GM18951 (cell line): ENCODE results near the gene FBXO21.

Source experiments
- POLR2A ChIP-seq: IDR thresholded peaks from 4 replicates; pipeline ENCODE4 v1.6.1; 2011; ENCODE audit warnings: mild to moderate bottlenecking; ENCODE audit not compliant: insufficient read length, insufficient read depth; ENCODE audit errors: extremely low read depth
- in situ Hi-C: fragments of 300-500 bp; cut with MboI; formaldehyde crosslinking; loops from one replicate; pipeline ENCODE4 v1.12.0; 2022; ENCODE audit warnings: low sequenced_read_pairs, mixed read lengths, inconsistent platforms; ENCODE audit not compliant: unreplicated experiment

FBXO21 gene, protein sequence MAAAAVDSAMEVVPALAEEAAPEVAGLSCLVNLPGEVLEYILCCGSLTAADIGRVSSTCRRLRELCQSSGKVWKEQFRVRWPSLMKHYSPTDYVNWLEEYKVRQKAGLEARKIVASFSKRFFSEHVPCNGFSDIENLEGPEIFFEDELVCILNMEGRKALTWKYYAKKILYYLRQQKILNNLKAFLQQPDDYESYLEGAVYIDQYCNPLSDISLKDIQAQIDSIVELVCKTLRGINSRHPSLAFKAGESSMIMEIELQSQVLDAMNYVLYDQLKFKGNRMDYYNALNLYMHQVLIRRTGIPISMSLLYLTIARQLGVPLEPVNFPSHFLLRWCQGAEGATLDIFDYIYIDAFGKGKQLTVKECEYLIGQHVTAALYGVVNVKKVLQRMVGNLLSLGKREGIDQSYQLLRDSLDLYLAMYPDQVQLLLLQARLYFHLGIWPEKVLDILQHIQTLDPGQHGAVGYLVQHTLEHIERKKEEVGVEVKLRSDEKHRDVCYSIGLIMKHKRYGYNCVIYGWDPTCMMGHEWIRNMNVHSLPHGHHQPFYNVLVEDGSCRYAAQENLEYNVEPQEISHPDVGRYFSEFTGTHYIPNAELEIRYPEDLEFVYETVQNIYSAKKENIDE

DNA sequence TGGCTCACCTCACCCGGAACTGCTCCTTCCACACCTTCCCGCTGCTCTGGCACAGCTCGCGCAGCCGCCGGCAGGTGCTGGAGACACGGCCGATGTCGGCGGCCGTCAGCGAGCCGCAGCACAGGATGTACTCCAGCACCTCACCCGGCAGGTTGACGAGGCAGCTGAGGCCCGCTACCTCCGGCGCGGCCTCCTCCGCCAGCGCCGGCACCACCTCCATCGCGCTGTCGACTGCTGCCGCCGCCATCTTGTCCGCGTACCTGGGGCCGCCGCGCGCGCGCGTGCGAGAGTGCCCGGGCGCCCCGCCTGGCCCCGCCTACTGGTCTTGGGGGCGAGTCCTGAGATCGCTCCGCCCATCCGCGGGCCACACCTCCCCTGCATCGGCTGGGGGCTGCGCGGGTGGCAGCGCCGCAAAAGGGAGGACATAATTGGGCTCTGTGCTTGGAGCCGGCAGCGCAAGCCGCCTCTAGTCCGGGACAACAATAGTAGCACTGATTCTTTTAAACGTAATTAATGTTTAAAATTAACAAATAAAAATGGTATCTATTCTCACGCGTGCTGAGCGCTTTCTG is at the start of gene FBXO21:
TSS of gene FBXO21 (minus strand) at position 261 of the 572 bp plus-strand sequence. CDS start at position 247, 14 bp downstream.
- in situ Hi-C loops: no loop called here
- peak; percentile 94 for TF ChIP-seq POLR2A

DNA sequence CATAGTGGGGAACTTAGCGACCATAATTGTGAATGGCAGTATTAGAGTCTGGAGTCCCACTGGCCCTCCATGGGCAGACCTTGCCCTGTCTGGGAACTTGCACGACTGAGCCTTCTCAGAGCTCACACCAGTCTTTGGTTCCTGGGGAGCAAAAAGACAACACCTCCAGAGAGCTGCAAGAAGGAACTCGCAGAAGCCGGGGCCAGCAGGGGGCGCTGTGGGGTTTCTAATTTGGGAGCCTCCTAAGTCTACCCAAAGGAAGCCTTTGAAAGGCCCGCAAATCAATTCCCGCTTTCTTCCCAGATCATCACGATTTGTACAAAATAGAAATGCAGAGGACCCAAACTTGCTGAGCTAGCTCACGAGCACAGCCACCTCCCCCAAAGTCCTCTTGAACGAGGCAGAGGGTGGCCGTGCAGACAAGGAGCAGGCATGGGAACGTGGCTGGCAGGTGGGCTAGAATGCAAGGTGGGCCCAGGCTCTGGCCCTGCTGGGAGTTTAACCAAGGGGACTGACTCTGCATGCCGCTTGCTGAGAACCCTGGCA is 46.3 kb upstream of the FBXO21 start:
- in situ Hi-C loops: loop anchor here (25.0 kb wide), 1 partner anchor 351 kb away; no protein-coding TSS in a partner anchor
- no peak for TF ChIP-seq POLR2A

DNA sequence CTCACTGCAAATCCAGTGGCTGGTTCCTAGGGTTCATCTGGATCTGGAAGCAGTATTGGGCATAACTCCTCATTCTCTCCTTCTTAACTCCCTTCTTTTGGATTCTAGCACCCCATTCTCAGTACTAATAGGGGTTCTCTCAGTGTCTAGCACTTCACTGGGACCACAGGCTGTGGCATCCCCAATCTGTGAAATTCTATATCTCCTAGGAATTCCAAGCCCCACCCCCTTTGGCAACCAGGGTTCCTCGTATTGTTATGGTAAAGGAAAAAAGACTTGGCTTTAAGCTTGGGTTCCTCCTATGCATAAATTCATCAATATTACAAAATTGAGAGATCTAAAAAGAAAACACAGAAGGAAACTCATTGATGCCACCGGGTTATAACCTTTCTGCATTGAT is 45.0 kb upstream of the FBXO21 start:
- no peak for TF ChIP-seq POLR2A
- in situ Hi-C loops: loop anchor here (25.0 kb wide), 1 partner anchor 352 kb away; no protein-coding TSS in a partner anchor

DNA sequence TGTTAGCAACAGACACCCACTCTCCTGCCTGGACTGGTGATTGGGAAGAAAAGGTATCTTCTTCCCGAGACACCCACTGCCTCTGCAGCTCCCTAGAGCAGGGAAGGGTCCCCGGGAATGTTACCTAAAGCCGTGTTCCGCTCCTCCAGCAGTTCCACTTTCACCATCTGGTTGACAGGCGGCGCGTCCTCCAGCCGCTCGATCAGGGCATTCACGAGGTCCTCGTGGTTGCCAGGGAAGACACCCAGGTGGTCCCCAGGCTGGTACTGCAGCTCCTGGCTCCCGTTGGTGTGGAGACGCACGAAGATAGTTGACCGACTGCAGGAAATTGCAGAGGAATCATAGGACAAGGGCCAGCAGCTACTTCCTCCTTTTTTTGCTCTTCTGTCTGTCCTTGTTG is 44.2 kb upstream of the FBXO21 start:
- in situ Hi-C loops: loop anchor here (25.0 kb wide), 1 partner anchor 353 kb away; no protein-coding TSS in a partner anchor
- no peak for TF ChIP-seq POLR2A

DNA sequence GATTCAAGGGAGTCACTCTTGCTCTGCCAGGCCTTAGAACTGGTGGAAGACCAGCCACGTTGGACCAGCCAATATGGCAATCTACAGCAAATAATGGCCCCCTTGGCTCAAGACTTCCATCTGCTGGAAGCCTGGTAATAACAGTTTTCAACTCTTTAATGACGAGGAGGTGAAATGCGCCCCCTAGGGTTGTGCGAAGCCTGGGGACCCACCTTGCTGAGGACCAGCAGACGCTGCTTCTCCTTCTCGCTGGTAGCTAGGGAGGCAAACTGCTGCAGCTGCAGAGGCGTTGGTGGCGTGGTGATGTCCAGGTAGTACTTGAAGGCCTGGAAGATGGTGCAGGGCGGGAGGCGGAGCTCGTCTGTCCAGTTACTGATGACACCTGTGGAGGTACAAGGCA is 41.5 kb upstream of the FBXO21 start:
- in situ Hi-C loops: loop anchor here (25.0 kb wide), 1 partner anchor 356 kb away; no protein-coding TSS in a partner anchor
- no peak for TF ChIP-seq POLR2A

DNA sequence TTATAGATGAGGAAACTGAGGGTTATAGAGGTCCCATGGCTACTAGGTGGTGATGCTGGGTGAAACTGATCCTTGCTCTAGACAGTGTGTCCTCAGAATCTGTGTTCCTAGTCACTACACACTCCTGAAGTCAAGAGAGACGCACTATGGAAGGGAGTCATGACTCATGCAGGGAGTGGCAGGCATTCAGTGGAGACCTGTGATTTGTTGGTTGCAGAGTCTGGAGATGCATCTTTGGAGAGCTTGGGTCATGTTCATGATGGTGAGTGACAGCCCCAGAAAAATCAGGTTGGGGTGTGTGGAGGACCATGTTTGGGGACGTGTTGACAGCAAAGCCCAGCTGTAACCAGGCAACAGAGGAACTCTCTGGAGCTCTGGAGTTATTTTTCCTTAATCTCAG is 38.0 kb upstream of the FBXO21 start:
- in situ Hi-C loops: loop anchor here (25.0 kb wide), 1 partner anchor 359 kb away; no protein-coding TSS in a partner anchor

DNA sequence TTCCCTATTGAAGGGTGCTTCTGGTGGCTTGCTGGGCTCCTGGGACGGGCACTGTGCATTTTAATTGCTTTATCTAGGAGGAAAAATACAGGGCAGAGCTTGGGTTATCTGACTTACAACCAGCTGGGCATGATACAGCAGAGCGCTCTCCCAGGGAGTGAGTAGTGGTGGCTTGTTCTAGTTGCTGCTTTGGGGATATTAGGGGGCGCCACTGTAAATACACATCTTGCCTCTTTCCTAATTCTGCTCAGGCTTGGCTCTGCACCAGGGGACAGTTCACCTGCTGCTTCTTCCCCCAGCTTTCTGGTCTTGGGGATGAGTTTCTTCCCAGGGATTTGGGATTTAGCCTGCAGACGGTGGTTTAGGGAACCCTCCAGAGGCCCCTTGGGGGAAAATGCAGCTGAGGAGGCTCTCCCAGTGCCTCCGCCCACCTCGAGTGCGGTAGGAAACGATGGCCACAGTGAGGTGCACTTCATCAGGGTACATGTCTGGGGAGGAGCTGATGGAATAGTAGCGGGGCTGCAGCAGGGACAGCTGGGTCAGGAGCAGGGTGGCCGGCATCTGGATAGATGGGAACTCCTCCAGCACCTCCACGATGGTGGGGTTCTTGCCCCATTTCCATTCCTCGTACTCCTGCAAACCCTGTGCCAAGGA is 36.9 kb upstream of the FBXO21 start:
- in situ Hi-C loops: loop anchor here (25.0 kb wide), 1 partner anchor 360 kb away; no protein-coding TSS in a partner anchor
- TF ChIP-seq POLR2A: no peak

More for the DNA sequence above, 38.0 kb upstream of the FBXO21 start:
- no peak for TF ChIP-seq POLR2A

DNA sequence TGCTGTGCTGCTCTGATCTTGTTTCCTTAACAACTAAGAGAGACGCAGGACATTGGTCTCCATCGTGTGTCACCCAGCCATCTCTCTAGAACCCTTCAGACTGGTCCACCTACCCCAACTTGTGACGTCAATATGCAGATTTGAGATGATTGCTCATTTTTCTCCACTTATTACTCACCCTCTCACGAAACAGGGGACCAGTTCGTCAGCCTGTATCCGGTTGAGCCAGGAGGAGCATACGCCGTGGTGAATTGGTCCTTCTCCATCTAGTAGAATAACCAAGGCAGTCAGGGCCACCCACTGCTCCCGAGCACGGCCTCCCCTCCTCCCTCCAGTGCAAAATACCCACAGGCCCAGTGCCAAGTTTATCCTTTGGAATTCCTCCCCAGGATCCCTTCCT is 36.2 kb upstream of the FBXO21 start:
- TF ChIP-seq POLR2A: no peak
- in situ Hi-C loops: loop anchor here (25.0 kb wide), 1 partner anchor 361 kb away; no protein-coding TSS in a partner anchor

DNA sequence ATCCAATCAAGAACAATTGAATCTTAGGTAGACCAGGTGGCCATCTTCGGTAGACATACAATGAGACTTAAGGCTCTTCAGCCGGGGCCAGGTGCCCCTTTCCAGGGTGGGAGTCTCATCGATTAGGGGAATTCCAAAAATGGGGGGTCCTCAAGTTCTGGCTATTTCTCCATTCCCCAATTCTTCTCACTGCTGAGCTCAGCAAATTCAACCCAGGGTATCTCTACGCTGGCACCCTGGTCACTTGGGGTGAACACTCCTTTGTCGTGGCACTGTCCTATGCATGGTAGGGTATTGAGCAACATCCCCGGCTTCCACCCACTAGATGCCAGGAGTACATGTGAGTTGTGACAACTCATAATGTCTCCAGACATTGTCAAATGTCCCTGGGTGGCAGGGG is 34.9 kb upstream of the FBXO21 start:
- no peak for TF ChIP-seq POLR2A
- in situ Hi-C loops: loop anchor here (25.0 kb wide), 1 partner anchor 362 kb away; no protein-coding TSS in a partner anchor

DNA sequence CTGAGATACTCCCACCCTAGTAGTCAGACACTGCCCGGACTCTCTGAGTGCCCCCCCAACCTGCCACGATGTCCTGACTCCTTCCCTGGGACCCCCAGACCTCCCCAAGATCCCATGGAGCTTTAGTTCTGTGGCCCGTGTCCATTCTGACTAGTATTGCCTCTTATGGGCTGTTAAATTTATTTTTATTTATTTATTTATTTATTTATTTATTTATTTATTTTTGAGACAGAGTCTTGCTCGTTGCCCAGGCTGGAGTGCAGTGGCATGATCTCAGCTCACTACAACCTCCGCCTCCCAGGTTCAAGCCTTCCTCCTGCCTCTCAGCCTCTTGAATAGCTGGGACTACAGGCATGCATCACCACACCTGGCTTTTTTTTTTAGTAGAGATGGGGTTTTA is 30.7 kb upstream of the FBXO21 start:
- in situ Hi-C loops: loop anchor here (25.0 kb wide), 1 partner anchor 616 kb away; no protein-coding TSS in a partner anchor

DNA sequence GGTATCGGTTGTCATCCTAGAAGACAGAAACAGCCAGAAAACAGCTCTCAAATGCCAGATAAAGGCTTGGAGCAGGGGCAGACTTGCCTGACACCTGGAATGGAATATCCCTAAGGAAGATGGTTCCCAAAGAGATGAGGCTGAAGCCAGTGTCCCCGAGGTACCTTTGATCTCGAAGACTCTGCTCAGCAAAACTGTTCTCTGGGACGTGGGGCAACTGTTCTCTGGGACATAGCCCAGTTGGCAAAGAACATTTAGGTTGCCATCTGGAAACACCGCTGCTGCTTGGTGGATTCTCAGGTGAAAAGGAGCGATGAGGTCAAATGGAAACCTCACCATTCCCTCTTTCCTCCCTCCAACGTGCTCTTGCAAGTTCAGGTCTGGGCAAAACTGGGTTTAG is 27.9 kb upstream of the FBXO21 start:
- TF ChIP-seq POLR2A: no peak
- in situ Hi-C loops: loop anchor here (25.0 kb wide), 1 partner anchor 619 kb away; no protein-coding TSS in a partner anchor

DNA sequence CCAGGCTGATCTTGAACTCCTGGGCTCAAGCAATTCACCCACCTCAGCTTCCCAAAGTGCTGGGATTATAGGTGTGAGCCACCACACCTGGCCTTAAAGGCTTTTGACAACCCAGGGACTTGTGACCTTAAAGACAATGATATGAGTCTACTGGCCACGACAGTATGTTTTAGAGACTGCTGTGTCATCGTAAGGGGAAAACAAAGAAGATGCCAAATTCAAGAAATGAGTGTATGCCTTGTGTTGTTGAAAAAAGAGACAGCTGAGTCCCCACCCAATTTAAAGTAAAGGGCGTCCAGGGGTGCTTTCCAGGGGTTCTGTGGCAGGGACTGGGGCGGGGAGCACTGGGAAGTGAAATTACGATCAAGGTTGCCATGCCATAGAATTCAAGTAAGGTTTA is 26.4 kb upstream of the FBXO21 start:
- no peak for TF ChIP-seq POLR2A
- in situ Hi-C loops: loop anchor here (25.0 kb wide), 1 partner anchor 621 kb away; no protein-coding TSS in a partner anchor
